Fibroblast of lung (primary cell): ENCODE measurements around the gene E2F1.

Source experiments
- CTCF ChIP-seq, 2 donors: IDR thresholded peaks in 1 of 2; conservative IDR thresholded peaks in 1 of 2; 1 replicate in 1 of 2; 2 replicates in 1 of 2; pipeline ENCODE4 v1.5.1; 2011 to 2012; ENCODE audit warnings: low read length in 2 of 2, control low read depth in 1 of 2, inconsistent platforms in 1 of 2, low read depth in 1 of 2, mild to moderate bottlenecking in 1 of 2
- EZH2 ChIP-seq: IDR thresholded peaks from 2 replicates; pipeline ENCODE4 v1.5.1; 2012; ENCODE audit warnings: low read length, control low read depth, mild to moderate bottlenecking; ENCODE audit errors: missing control alignments

GRCh38 chr20:33672426-33673113 lies 13.6 kb downstream of the E2F1 start:
- no peak for TF ChIP-seq CTCF (conservative IDR thresholded peaks at IDR 0.05 in 1 of 2, IDR thresholded peaks at IDR 0.05 in 1 of 2; ENCODE audit: low read depth in 1 of 2, low read length in 2 of 2)
- no peak for TF ChIP-seq EZH2
